HCT116 (cell line): ENCODE measurements around the gene STRBP. TPM values are rescaled to one million over a fixed set of nuclear protein-coding genes. Genes with fewer than 3 reads are reported as not detected.

ENCODE experiments used
- ATAC-seq: fragments of 200-7000 bp; cut with Tn5 transposase; 2 replicates; pipeline ENCODE4 v1.9.1; 2020; ENCODE audit warnings: mild to moderate bottlenecking, moderate library complexity
- BruUV-seq: library from RNA; stranded (reverse); fragments of 400-500 nt; replicated peaks from 2 replicates; lab custom pipeline; 2021; lab: Mats Ljungman, UMichigan
- CTCF ChIA-PET: fragments of 300-600 bp; sonication (Branson Sonifier 250); formaldehyde crosslinking; loops from one replicate; lab custom pipeline; 2021; ENCODE audit warnings: antibody characterized with exemption; lab: Charles Lee
- POLR2A ChIA-PET: fragments of 300-600, 350-600 bp; sonication (Branson Sonifier 250); formaldehyde crosslinking; loops from one replicate; lab custom pipeline; 2021; ENCODE audit warnings: antibody characterized with exemption; lab: Charles Lee
- RAD21 ChIA-PET, 2 experiments: fragments of 300-600 bp; sonication (Branson Sonifier 250); formaldehyde crosslinking; loops; one replicate each; lab custom pipeline; 2023; ENCODE audit warnings: low total read pairs in 2 of 2; ENCODE audit not compliant: uncharacterized antibody in 2 of 2, unreplicated experiment in 2 of 2, low non-redundant PET in 1 of 2; lab: Charles Lee
- DNase-seq: peaks from one replicate; pipeline ENCODE4 v3.0.0-alpha.2; 2010; ENCODE audit warnings: low read depth, low spot score
- H2AFZ ChIP-seq: fragments of 200-600 bp; shearing (Covaris generic), sonication (generic); 2 replicates; pipeline ENCODE4 v1.6.1; 2017; ENCODE audit warnings: low read depth, mixed run types, mixed read lengths, antibody characterized with exemption, low read length; ENCODE audit not compliant: poor library complexity, severe bottlenecking
- H3K27ac ChIP-seq: 2 replicates; pipeline ENCODE4 v1.5.1; 2012; ENCODE audit warnings: low read depth, low read length
- H3K27me3 ChIP-seq: fragments of 200-600 bp; sonication (generic); 2 replicates; pipeline ENCODE4 v1.6.1; 2016; ENCODE audit warnings: mixed run types, low read length, mixed read lengths; ENCODE audit not compliant: insufficient read depth
- H3K36me3 ChIP-seq, 2 experiments: fragments of 200-500 bp in 1 of 2; fragments of 200-600 bp in 1 of 2; sonication (Bioruptor generic) in 1 of 2; sonication (generic) in 1 of 2; 2 replicates each; pipeline versions ENCODE4 v1.5.1 to v1.6.1; 2014 to 2016; ENCODE audit warnings: low read length in 2 of 2, inconsistent platforms in 1 of 2, mixed read lengths in 1 of 2, mixed run types in 1 of 2; ENCODE audit not compliant: insufficient read depth in 2 of 2, control insufficient read depth in 1 of 2
- H3K4me1 ChIP-seq, 2 experiments: fragments of 200-600 bp in 1 of 2; sonication (generic) in 1 of 2; 2 replicates each; pipeline versions ENCODE4 v1.5.1 to v1.6.1; 2012 to 2017; ENCODE audit warnings: low read length in 2 of 2, inconsistent platforms in 1 of 2, mild to moderate bottlenecking in 1 of 2, mixed read lengths in 1 of 2, mixed run types in 1 of 2, moderate library complexity in 1 of 2; ENCODE audit not compliant: insufficient read depth in 2 of 2, control insufficient read depth in 1 of 2
- H3K4me2 ChIP-seq: fragments of 200-600 bp; sonication (generic); 2 replicates; pipeline ENCODE4 v1.6.1; 2017; ENCODE audit warnings: mixed run types, low read length, mixed read lengths
- H3K4me3 ChIP-seq, 2 experiments: fragments of 200-600 bp in 1 of 2; sonication (generic) in 1 of 2; replicated peaks in 1 of 2; 2 replicates each; pipeline ENCODE4 v1.5.1; 2011 to 2016; ENCODE audit warnings: low read length in 2 of 2, control low read depth in 1 of 2, low read depth in 1 of 2, mild to moderate bottlenecking in 1 of 2, mixed read lengths in 1 of 2, mixed run types in 1 of 2
- H3K79me2 ChIP-seq: fragments of 200-600 bp; sonication (generic); 2 replicates; pipeline ENCODE4 v1.6.1; 2017; ENCODE audit warnings: mild to moderate bottlenecking, mixed run types, low read length, moderate library complexity, mixed read lengths; ENCODE audit not compliant: insufficient read depth
- H3K9ac ChIP-seq: fragments of 200-600 bp; sonication (generic); 2 replicates; pipeline ENCODE4 v1.6.1; 2016; ENCODE audit warnings: low read length, mixed read lengths
- H3K9me2 ChIP-seq: fragments of 200-600 bp; sonication (generic), shearing (Covaris generic); 2 replicates; pipeline ENCODE4 v1.6.1; 2017; ENCODE audit warnings: mixed run types, mild to moderate bottlenecking, moderate library complexity; ENCODE audit not compliant: insufficient read depth
- H3K9me3 ChIP-seq, 2 experiments: fragments of 200-500 bp in 1 of 2; fragments of 200-600 bp in 1 of 2; sonication (Bioruptor generic) in 1 of 2; sonication (generic) in 1 of 2; 2 replicates each; pipeline ENCODE4 v1.6.1; 2014 to 2017; ENCODE audit warnings: low read length in 2 of 2, mixed read lengths in 2 of 2, inconsistent platforms in 1 of 2, low read depth in 1 of 2, mild to moderate bottlenecking in 1 of 2, mixed run types in 1 of 2, moderate library complexity in 1 of 2; ENCODE audit not compliant: control insufficient read depth in 1 of 2, insufficient read depth in 1 of 2
- H4K20me1 ChIP-seq: fragments of 200-600 bp; sonication (generic), shearing (Covaris generic); 2 replicates; pipeline ENCODE4 v1.6.1; 2017; ENCODE audit warnings: mixed run types, mild to moderate bottlenecking, moderate library complexity; ENCODE audit not compliant: insufficient read depth
- EGR1 ChIP-seq: IDR thresholded peaks from 2 replicates; pipeline ENCODE4 v1.6.1; 2012; ENCODE audit warnings: low read depth
- POLR2AphosphoS5 ChIP-seq: IDR thresholded peaks from 2 replicates; pipeline ENCODE4 v1.6.1; 2011; ENCODE audit warnings: mild to moderate bottlenecking, low read depth, low read length, moderate library complexity
- intact Hi-C: fragments of 100-400 bp; cut with micrococcal nuclease; formaldehyde crosslinking; loops from 2 replicates; pipeline ENCODE4 v1.10.0; 2022
- total RNA-seq: library from RNA; stranded (reverse); gene quantifications from one replicate; pipeline ENCODE4 v1.2.1, GENCODE V29; 2021; ENCODE audit not compliant: unreplicated experiment
- TF ChIP-seq, protein P1 (sequence below), 3 experiments: fragments of 200-600 bp in 1 of 3; sonication (generic) in 1 of 3; IDR thresholded peaks in 2 of 3; conservative IDR thresholded peaks in 1 of 3; 2 replicates each; pipeline ENCODE4 v1.5.1; 2012 to 2017; ENCODE audit warnings: low read depth in 2 of 3, low read length in 2 of 3, antibody characterized with exemption in 1 of 3, borderline replicate concordance in 1 of 3, control low read depth in 1 of 3, mild to moderate bottlenecking in 1 of 3, mixed read lengths in 1 of 3, mixed run types in 1 of 3, moderate library complexity in 1 of 3; ENCODE audit not compliant: insufficient read depth in 1 of 3

STRBP gene
- total RNA-seq, 1 experiment from 2014 or later = 30.4 TPM

DNA sequence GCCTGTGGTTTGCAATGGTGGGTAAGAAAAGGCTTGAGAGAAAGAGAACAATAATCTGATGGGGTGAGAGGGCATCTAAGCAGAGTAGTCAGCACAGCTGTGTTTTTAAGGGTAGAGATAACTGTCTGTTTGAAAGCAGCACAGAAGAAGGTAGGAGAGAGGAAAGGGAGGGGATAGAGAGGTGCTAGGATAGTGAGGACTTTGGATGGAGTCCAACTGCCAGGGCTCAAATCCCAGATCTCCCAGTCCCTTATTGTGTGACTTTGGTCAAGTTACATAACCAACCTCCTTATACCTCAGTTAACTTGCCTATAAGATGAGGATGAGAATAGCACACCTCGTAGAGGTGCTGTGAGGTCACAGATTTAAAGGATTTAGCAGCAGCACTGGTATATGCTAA lies 179.3 kb downstream of the STRBP start (continued):
- TF ChIP-seq, protein P1, sequence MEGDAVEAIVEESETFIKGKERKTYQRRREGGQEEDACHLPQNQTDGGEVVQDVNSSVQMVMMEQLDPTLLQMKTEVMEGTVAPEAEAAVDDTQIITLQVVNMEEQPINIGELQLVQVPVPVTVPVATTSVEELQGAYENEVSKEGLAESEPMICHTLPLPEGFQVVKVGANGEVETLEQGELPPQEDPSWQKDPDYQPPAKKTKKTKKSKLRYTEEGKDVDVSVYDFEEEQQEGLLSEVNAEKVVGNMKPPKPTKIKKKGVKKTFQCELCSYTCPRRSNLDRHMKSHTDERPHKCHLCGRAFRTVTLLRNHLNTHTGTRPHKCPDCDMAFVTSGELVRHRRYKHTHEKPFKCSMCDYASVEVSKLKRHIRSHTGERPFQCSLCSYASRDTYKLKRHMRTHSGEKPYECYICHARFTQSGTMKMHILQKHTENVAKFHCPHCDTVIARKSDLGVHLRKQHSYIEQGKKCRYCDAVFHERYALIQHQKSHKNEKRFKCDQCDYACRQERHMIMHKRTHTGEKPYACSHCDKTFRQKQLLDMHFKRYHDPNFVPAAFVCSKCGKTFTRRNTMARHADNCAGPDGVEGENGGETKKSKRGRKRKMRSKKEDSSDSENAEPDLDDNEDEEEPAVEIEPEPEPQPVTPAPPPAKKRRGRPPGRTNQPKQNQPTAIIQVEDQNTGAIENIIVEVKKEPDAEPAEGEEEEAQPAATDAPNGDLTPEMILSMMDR (IDR thresholded peaks at IDR 0.05 in 2 of 3, conservative IDR thresholded peaks at IDR 0.05 in 1 of 3; ENCODE audit: borderline replicate concordance in 1 of 3, insufficient read depth in 1 of 3, low read depth in 2 of 3, low read length in 2 of 3) = no peak

DNA sequence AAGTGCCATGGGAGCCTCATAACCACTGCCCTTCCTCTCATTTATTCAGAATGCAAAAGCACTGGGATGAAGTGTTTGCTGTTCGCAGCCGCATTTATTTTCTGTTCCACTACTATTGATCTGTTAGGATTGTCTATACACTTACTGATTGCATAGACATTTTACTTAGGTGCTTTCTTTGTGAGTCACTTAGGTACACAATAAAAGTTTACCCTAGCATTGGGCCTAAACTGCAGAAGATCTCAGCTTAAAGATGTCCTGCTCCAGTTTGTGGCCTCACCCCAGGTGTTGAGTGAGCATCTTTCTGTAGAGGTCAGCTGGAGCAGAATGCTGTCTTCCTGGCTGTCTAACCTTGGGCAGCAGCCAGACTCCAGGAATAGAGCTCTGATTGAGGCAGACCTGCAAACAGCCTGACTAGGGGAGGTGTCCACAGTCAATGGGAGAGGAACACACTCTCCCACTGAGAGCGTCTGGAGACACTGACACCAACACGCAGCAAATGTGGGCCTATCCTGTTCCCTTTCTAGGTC lies 181.0 kb downstream of the STRBP start:
- Histone ChIP-seq H3K9me2 (no peaks in the 10 kb centered on the region), H3K4me3 (no peak overlapping the region), H3K9ac (no peak overlapping the region), H3K79me2 (no peaks in the 10 kb centered on the region)
- no peak for ATAC-seq
- POLR2A ChIA-PET = no interaction called here
- CTCF ChIA-PET = no interaction called here
- intact Hi-C loops = no loop called here
- TF ChIP-seq EGR1 = no peak
- TF ChIP-seq, all 23 proteins: peak for 0
- no peak for DNase-seq
- Histone ChIP-seq H3K4me1 (no peaks in the 10 kb centered on the region), H3K27me3 (no peaks in the 10 kb centered on the region), H3K9me3 (no peaks in the 10 kb centered on the region), H3K36me3 (peaks cover under 1 to 8% of the 10 kb centered on the region in 2 experiments; a peak in 2 of 4 replicates), H4K20me1 (no peaks in the 10 kb centered on the region), H3K4me2 (no peak overlapping the region), H3K27ac (no peak overlapping the region), H2AFZ (no peak overlapping the region)
- RAD21 ChIA-PET = no interaction called here
- BruUV-seq = no TSS peak

DNA sequence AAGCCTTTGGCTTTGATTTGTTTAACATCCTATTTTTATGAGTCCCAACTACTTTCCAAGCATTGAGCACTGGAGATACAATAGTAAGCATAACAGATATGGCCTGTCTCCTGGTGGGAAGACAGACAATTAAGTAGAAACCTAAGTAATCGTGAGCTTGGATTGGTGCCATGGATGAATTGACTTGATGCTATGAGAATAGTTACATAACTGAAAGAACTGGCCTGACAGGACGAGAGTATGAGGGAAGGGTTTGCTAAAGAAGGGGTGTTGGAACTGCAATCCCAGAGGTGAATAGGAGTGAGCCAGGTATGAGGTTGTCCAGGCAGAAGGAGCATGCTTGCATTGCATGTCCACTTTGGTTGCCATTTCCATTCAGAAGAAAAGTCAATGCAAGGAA lies 182.5 kb downstream of the STRBP start:
- ATAC-seq (no peak), DNase-seq (no peak)
- no peaks in the 10 kb centered on the region for H3K4me1 ChIP-seq
- H3K79me2 ChIP-seq = no peaks in the 10 kb centered on the region
- no peak overlapping the region for H3K4me3 ChIP-seq
- H3K27me3 ChIP-seq = no peaks in the 10 kb centered on the region
- no peak overlapping the region for H3K9ac ChIP-seq
- ChIA-PET RAD21 (no interaction called here), CTCF (no interaction called here), POLR2A (no interaction called here)
- no peak for TF ChIP-seq POLR2AphosphoS5
- H4K20me1 ChIP-seq = no peaks in the 10 kb centered on the region
- no peak overlapping the region for H3K27ac ChIP-seq
- no TSS peak for BruUV-seq
- intact Hi-C loops = no loop called here
- no peak overlapping the region for H2AFZ ChIP-seq
- no peaks in the 10 kb centered on the region for H3K9me2 ChIP-seq
- H3K36me3 ChIP-seq = peaks cover 0 to 8% of the 10 kb centered on the region in 2 experiments; a peak in 1 of 4 replicates
- no peak overlapping the region for H3K4me2 ChIP-seq
- no peaks in the 10 kb centered on the region for H3K9me3 ChIP-seq
